HG03045 (cell line): Measurements from ENCODE around the gene TTC1.
A peak's percentile ranks its signal among the peaks of the same experiment; 100 is the strongest.
"Not testable (repeated sequence)": the region's sequence is repeated elsewhere in the genome, so short reads cannot be mapped to it uniquely, and the experiment has no call there.

ENCODE experiments used
- ATAC-seq: cut with Tn5 transposase; IDR thresholded peaks from one replicate; pipeline ENCODE4 v1.9.1; 2021; ENCODE audit warnings: mild to moderate bottlenecking, moderate library complexity; ENCODE audit not compliant: unreplicated experiment

TTC1 gene

GRCh38 chr5:160008877-160009590, at the start of gene TTC1:
Gene TTC1, plus strand, starts transcription at chr5:160009139. Its CDS starts 1,390 bp downstream, at chr5:160010529.
- peak; percentile 99 for ATAC-seq

- no peak for ATAC-seq
Measured at GRCh38 chr5:159961176-159962160, 47.5 kb upstream of the TTC1 start.

DNA sequence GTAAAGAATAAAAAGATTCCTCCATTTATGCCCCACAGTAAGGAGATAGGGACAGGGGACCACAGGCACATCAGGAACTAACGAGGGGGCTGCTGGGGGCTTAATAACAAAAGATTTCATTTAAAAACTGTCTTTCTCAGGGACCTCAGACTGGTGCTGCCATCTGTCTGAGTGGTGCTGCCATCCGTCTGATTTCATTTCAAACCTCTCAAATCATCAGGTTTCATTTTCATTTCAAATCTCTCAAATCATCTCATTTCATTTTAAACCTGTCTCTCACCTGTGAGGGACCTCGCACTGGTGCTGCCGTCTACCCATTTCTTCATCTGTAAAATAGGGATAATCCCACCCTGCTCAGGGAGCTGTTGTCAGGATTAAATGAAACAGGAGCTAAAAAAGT, 46.7 kb upstream of the TTC1 start:
- ATAC-seq = no peak

GRCh38 chr5:159963935-159964334, 45.0 kb upstream of the TTC1 start:
- ATAC-seq = no peak

DNA sequence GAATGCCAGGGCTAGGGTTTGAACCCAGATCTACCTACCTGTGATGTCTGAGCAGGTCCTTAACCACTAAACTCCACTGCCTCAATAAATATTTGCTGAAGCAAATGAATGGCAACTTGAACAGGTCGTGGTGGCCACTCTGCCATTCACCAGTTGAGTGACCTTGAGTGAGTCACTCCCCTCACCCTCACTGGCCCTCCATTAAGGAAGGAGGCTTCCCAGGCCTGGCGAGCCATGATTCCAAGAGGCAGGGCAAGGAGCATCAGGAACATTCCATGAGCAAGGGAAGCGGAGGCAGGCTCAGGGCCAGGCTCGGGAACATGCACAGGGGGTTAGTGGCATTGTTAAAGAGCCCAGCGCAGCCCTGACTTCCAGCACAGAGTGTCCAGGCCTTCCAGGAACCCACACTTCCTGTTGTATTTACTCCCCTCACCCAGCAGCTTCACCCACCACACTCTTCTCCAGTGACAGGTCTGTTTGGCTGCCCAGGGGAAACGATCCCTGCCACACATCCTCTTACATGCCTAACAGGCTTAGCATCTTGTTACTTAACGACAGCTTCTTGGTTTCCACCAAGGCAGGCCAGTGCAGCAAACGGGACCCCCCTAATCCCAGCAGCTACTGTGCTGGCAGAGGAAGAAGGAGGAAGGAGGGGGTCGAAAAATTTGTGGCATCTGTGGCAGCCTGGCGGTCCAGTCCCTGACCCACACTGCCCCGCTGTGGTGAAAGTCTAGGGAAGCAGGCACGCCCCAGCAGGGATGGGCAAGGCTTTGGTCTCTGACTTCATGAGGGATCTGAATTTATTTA, 43.7 kb upstream of the TTC1 start:
- ATAC-seq = no peak

DNA sequence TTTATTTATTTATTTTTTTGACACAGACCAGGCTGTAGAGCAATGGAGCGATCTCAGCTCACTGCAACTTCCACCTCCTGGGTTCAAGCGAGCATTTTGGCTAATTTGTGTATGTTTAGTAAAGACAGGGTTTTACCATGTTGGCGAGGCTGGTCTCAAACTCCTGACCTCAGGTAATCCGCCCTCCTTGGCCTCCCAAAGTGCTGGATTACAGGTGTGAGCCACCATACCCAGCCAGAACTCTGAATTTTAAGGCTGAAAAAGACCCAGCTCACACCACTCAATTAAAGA, 43.2 kb upstream of the TTC1 start:
- ATAC-seq = not testable (repeated sequence)

DNA sequence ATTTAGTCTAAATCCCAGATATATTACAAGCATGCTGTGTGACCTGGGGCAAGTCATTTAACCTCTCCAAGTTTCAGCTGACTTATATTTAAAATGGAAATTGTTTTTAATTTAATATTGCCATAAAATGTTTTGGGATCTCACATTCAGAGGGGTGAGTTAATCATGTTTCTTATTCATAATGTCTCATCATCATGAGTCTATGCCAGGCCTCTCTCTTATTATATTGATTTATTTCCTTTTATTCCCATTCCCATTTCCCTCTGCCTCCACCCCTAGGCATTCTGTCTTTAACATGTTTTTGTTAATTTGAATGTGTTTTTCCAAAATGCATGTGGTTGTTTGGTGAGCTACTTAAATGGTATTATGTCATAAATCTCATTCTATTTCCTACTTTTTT, 39.0 kb upstream of the TTC1 start:
- no peak for ATAC-seq

GRCh38 chr5:159971038-159971437, 37.9 kb upstream of the TTC1 start:
- no peak for ATAC-seq

GRCh38 chr5:159971514-159971913, 37.4 kb upstream of the TTC1 start:
- no peak for ATAC-seq

DNA sequence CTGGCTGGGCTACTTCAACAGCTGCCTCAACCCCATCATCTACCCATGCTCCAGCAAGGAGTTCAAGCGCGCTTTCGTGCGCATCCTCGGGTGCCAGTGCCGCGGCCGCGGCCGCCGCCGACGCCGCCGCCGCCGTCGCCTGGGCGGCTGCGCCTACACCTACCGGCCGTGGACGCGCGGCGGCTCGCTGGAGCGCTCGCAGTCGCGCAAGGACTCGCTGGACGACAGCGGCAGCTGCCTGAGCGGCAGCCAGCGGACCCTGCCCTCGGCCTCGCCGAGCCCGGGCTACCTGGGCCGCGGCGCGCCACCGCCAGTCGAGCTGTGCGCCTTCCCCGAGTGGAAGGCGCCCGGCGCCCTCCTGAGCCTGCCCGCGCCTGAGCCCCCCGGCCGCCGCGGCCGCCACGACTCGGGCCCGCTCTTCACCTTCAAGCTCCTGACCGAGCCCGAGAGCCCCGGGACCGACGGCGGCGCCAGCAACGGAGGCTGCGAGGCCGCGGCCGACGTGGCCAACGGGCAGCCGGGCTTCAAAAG, 36.9 kb upstream of the TTC1 start:
- ATAC-seq = no peak

GRCh38 chr5:159972538-159973362, 36.2 kb upstream of the TTC1 start:
- no peak for ATAC-seq

DNA sequence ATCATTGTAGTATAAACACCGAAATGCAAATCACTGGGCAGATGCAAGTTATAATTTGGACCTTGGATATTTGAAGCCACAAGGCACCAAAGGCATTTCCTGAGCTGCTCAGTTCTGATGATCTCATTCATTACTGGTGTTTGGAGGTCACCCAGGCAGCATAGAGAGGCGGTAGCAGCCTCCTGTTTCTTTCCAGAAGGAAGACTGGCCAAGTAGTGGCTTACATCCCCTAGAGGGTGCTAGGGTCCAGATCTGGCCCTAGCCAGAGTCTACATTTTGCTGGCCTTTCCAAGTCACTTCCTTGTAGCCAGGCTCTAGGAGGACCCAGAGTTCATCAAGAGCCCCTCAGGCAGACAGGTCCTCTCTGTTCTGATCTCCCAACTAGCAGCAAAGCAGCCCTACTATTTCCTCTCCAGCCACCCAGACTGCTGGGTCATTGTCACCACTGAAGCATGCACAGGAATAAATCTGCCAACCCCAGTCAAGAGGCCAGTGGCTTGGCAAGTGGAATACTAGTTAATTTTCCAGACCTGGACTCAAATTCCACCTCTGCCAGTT, 33.4 kb upstream of the TTC1 start:
- ATAC-seq = no peak

- no peak for ATAC-seq
Measured at GRCh38 chr5:159976921-159977320, 32.0 kb upstream of the TTC1 start.

DNA sequence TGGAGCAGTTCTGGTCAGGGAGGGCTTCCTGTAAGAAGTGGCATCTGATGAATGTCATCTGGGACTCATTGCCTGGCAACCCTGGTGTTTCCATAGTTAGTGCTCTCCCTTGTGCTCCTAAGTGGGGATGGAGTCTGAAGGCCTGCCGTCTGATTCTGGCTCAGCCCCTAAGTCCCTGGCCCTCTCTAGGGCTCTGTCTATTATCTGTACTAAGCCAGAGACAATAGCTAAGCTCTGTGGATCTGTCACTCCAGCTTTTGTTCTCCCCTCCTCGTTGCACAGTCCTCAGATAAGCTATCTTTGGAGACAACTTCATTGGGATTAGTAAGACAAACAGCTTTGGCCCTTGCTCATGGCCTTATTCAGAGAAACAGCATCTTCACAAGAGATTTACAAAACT, 30.6 kb upstream of the TTC1 start:
- ATAC-seq = no peak

DNA sequence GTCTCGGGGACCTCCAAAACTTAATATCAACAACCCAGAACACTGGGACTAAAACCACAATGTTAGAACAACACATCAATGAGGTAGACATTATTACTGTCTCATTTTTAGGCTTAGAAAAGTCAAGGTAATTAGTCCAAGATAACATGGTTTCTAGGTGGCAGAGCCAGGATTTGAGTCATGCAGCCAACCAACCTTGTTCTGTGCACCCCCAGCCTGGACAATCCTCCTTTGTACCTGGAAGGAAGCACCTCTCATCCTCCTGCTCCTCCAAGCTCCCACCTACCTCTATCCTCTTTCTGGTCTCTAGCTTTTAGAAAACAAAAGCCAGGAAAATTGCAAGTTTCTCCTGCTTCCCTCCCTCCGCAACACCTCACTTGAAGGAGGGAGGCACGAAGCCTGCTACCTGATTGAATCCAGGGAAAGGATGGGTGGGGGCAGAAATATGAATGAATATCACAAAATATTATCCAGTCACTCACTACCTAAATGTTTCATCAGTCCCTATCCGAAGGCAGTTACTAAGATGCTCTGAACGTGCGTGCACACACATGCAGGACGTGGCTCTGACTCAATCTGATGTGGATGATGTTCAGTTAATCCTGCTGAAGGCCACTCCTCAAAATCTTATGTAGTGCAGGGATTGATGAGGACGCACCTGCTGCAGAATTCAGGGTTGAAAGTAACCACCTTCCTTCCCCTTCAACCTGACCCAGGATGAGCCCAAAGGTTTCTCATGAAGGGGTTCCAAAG, 26.3 kb upstream of the TTC1 start:
- ATAC-seq = no peak

DNA sequence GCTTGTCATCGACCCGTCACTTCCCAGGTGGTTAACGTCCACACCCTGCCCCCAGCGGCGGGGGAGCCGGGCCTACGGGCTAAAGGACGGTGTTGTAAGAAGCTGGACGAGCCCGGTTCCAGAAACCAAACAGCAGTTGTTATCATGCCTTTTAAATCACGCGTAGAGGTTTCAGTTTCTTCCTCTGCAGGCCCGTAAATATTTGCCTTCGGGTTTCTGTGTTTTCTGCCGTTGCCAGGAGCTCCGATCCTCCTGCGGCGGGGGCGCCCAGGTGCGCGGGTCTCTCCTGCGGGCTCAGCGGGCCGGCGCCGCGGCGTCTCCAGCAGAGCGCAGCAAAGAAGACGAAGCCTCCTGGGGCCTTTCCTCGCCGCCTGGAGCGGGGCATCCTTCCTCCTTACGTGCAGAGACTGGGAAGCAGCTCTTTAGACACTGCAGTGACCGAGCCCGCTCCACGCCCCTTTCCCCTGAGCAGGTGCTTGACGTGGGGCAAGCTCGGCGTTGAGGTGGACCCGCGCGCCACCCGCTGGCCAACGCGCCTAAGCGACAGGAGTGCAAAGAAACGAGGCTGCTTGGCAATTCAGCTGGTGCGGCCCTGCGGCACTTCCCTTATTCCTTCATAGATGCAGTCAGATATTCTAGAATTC, 21.8 kb upstream of the TTC1 start:
- peak; percentile 89 for ATAC-seq

DNA sequence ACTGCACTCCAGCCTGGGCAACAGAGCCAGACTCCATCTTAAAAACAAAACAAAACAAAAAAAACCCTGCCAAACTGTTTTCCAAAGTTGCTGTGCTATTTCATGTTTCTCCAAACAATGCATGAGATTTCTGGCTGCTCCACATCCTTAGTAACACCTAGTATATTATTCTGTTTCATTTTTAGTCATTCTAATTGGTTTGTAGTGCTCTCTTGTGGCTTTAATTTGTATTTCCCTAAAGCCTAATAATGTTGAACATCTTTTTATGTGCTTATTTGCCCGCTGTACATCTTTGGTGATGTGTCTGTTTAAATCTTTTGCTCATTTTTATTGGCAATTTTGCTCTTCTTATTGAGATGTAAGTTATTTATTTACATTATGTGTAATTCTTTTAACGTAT, 18.4 kb upstream of the TTC1 start:
- no peak for ATAC-seq

- no peak for ATAC-seq
Measured at GRCh38 chr5:159992566-159992965, 16.4 kb upstream of the TTC1 start.

GRCh38 chr5:159993194-159993593, 15.7 kb upstream of the TTC1 start:
- no peak for ATAC-seq
